Fibroblast of lung (primary cell): ENCODE measurements around the gene STEAP1B. TPM values are rescaled to one million over a fixed set of nuclear protein-coding genes. Genes with fewer than 3 reads are reported as not detected.
A peak's percentile ranks its signal among the peaks of the same experiment; 100 is the strongest.

Experiments used
- DNase-seq, 2 donors: peaks; one replicate each; pipeline versions ENCODE4 v3.0.0 to v3.0.0-alpha.2; 2010; ENCODE audit warnings: low read depth in 2 of 2
- H2AFZ ChIP-seq: 2 replicates; pipeline ENCODE4 v1.5.1; 2012; ENCODE audit warnings: low read length, control low read depth, inconsistent platforms
- H3K27ac ChIP-seq: 2 replicates; pipeline ENCODE4 v1.5.1; 2011; ENCODE audit warnings: low read length, control low read depth; ENCODE audit not compliant: insufficient read depth
- H3K27me3 ChIP-seq: 2 replicates; pipeline ENCODE4 v1.5.1; 2011; ENCODE audit warnings: mild to moderate bottlenecking, low read length; ENCODE audit not compliant: control insufficient read depth, insufficient read depth
- H3K36me3 ChIP-seq: 2 replicates; pipeline ENCODE4 v1.5.1; 2011; ENCODE audit warnings: low read length; ENCODE audit not compliant: control insufficient read depth, insufficient read depth
- H3K4me1 ChIP-seq: 2 replicates; pipeline ENCODE4 v1.5.1; 2011; ENCODE audit warnings: low read length; ENCODE audit not compliant: control insufficient read depth, insufficient read depth; ENCODE audit errors: extremely low read depth
- H3K4me2 ChIP-seq: 2 replicates; pipeline ENCODE4 v1.5.1; 2011; ENCODE audit warnings: low read length, control low read depth; ENCODE audit not compliant: insufficient read depth; ENCODE audit errors: extremely low read depth
- H3K4me3 ChIP-seq, 4 experiments: fragments of 200-600 bp in 1 of 4; sonication (generic) in 1 of 4; replicated peaks in 1 of 4; 2 replicates each; pipeline ENCODE4 v1.5.1; 2011 to 2016; ENCODE audit warnings: low read length in 4 of 4, low read depth in 3 of 4, mild to moderate bottlenecking in 3 of 4, control low read depth in 2 of 4, inconsistent platforms in 1 of 4, mixed read lengths in 1 of 4; ENCODE audit not compliant: insufficient read depth in 1 of 4; ENCODE audit errors: control extremely low read depth in 1 of 4
- H3K79me2 ChIP-seq: 2 replicates; pipeline ENCODE4 v1.5.1; 2012; ENCODE audit warnings: mild to moderate bottlenecking, low read length, inconsistent platforms; ENCODE audit not compliant: control insufficient read depth, insufficient read depth
- H3K9ac ChIP-seq: 2 replicates; pipeline ENCODE4 v1.5.1; 2011; ENCODE audit warnings: mild to moderate bottlenecking, low read length, control low read depth; ENCODE audit not compliant: insufficient read depth
- H3K9me3 ChIP-seq: 2 replicates; pipeline ENCODE4 v1.5.1; 2012; ENCODE audit warnings: low read depth, low read length; ENCODE audit not compliant: control insufficient read depth, insufficient read depth
- H4K20me1 ChIP-seq: 2 replicates; pipeline ENCODE4 v1.5.1; 2011; ENCODE audit warnings: low read length; ENCODE audit not compliant: control insufficient read depth, insufficient read depth; ENCODE audit errors: extremely low read depth
- CTCF ChIP-seq, 2 donors: IDR thresholded peaks in 1 of 2; conservative IDR thresholded peaks in 1 of 2; 1 replicate in 1 of 2; 2 replicates in 1 of 2; pipeline ENCODE4 v1.5.1; 2011 to 2012; ENCODE audit warnings: low read length in 2 of 2, control low read depth in 1 of 2, inconsistent platforms in 1 of 2, low read depth in 1 of 2, mild to moderate bottlenecking in 1 of 2
- EZH2 ChIP-seq: IDR thresholded peaks from 2 replicates; pipeline ENCODE4 v1.5.1; 2012; ENCODE audit warnings: low read length, control low read depth, mild to moderate bottlenecking; ENCODE audit errors: missing control alignments
- polyA plus RNA-seq, 2 donors: library from polyadenylated mRNA; depleted of rRNA in 1 of 2; stranded (reverse) in 1 of 2; unstranded in 1 of 2; fragments of >200 nt; gene quantifications; 2 replicates each; pipeline ENCODE4 v1.2.1, GENCODE V29; 2011 to 2012; ENCODE audit warnings: missing spikeins in 1 of 2
- total RNA-seq: library from RNA; depleted of rRNA; stranded (reverse); fragments of >200 nt; gene quantifications from 2 replicates; pipeline ENCODE4 v1.2.1, GENCODE V29; 2014

The STEAP1B gene
- total and polyA plus RNA-seq, 2 donors (not counting 1 experiment from before 2014, with no cell fraction given) = 11.4 to 14.7 TPM

- peak; percentile 26 to 37 for DNase-seq
- H3K4me2 ChIP-seq = no peak overlapping the region
- H3K9me3 ChIP-seq = no peaks in the 10 kb centered on the region
- H3K79me2 ChIP-seq = no peaks in the 10 kb centered on the region
- no peaks in the 10 kb centered on the region for H4K20me1 ChIP-seq
- H3K4me3 ChIP-seq = no peak overlapping the region
- no peaks in the 10 kb centered on the region for H3K27me3 ChIP-seq
- no peak overlapping the region for H3K9ac ChIP-seq
- no peak for TF ChIP-seq EZH2
- no peak for TF ChIP-seq CTCF (conservative IDR thresholded peaks at IDR 0.05 in 1 of 2, IDR thresholded peaks at IDR 0.05 in 1 of 2; ENCODE audit: low read depth in 1 of 2, low read length in 2 of 2)
- no peaks in the 10 kb centered on the region for H3K4me1 ChIP-seq
- no peaks in the 10 kb centered on the region for H3K36me3 ChIP-seq
- no peak overlapping the region for H3K27ac ChIP-seq
- H2AFZ ChIP-seq = no peak overlapping the region
These were observed 98.9 kb downstream of the STEAP1B start for GRCh38 chr7:22400936-22401553.

- Histone ChIP-seq H3K4me2 (no peak overlapping the region), H3K4me1 (no peaks in the 10 kb centered on the region), H3K36me3 (no peaks in the 10 kb centered on the region), H3K9me3 (no peaks in the 10 kb centered on the region), H3K9ac (no peak overlapping the region), H3K4me3 (no peak overlapping the region), H3K79me2 (no peaks in the 10 kb centered on the region), H3K27me3 (no peaks in the 10 kb centered on the region), H3K27ac (no peak overlapping the region), H2AFZ (no peak overlapping the region), H4K20me1 (no peaks in the 10 kb centered on the region)
- no peak for DNase-seq
- TF ChIP-seq EZH2 = no peak
- no peak for TF ChIP-seq CTCF (conservative IDR thresholded peaks at IDR 0.05 in 1 of 2, IDR thresholded peaks at IDR 0.05 in 1 of 2; ENCODE audit: low read depth in 1 of 2, low read length in 2 of 2)
These were observed 99.7 kb downstream of the STEAP1B start for GRCh38 chr7:22400150-22400814.

- no peak for TF ChIP-seq CTCF (conservative IDR thresholded peaks at IDR 0.05 in 1 of 2, IDR thresholded peaks at IDR 0.05 in 1 of 2; ENCODE audit: low read depth in 1 of 2, low read length in 2 of 2)
- no peak for TF ChIP-seq EZH2
- H3K79me2 ChIP-seq = no peaks in the 10 kb centered on the region
- no peak overlapping the region for H3K4me3 ChIP-seq
These were observed 100.4 kb downstream of the STEAP1B start for GRCh38 chr7:22399546-22399945.

More at GRCh38 chr7:22399546-22399945, 100.4 kb downstream of the STEAP1B start:
- Histone ChIP-seq H3K27me3 (no peaks in the 10 kb centered on the region), H2AFZ (no peak overlapping the region), H3K36me3 (no peaks in the 10 kb centered on the region), H3K9ac (no peak overlapping the region), H4K20me1 (no peaks in the 10 kb centered on the region), H3K4me1 (no peaks in the 10 kb centered on the region), H3K9me3 (no peaks in the 10 kb centered on the region), H3K4me2 (no peak overlapping the region), H3K27ac (no peak overlapping the region)
- no peak for DNase-seq
